Liver (tissue), 9 donors: ENCODE results near the gene GTPBP1. TPM values are rescaled to one million over a fixed set of nuclear protein-coding genes. Genes with fewer than 3 reads are reported as not detected.

Experiments
- DNase-seq: peaks from one replicate; pipeline ENCODE4 v3.0.0-alpha.2; 2017; ENCODE audit warnings: low spot score
- H3K27ac ChIP-seq, 2 donors: one replicate each; pipeline ENCODE4 v1.7.0; 2013; ENCODE audit warnings: inconsistent platforms in 2 of 2, low read length in 2 of 2, control low read depth in 1 of 2, low read depth in 1 of 2, mild to moderate bottlenecking in 1 of 2
- H3K27me3 ChIP-seq, 4 donors: one replicate each; pipeline versions ENCODE4 v1.6.1 to v1.7.0; 2013; ENCODE audit warnings: low read length in 3 of 4, inconsistent platforms in 1 of 4, mild to moderate bottlenecking in 1 of 4, moderate library complexity in 1 of 4; ENCODE audit not compliant: control insufficient read depth in 4 of 4, insufficient read depth in 4 of 4
- H3K36me3 ChIP-seq, 4 donors: one replicate each; pipeline versions ENCODE4 v1.6.1 to v1.7.0; 2013; ENCODE audit warnings: low read length in 3 of 4, mild to moderate bottlenecking in 3 of 4, low read depth in 1 of 4, moderate library complexity in 1 of 4; ENCODE audit not compliant: control insufficient read depth in 4 of 4, insufficient read depth in 3 of 4
- H3K4me1 ChIP-seq, 4 donors: one replicate each; pipeline versions ENCODE4 v1.6.1 to v1.7.0; 2013; ENCODE audit warnings: low read length in 3 of 4, mild to moderate bottlenecking in 3 of 4, moderate library complexity in 1 of 4; ENCODE audit not compliant: control insufficient read depth in 4 of 4, insufficient read depth in 4 of 4
- H3K4me3 ChIP-seq, 3 donors: one replicate each; pipeline versions ENCODE4 v1.6.1 to v1.7.0; 2013; ENCODE audit warnings: low read length in 3 of 3, control low read depth in 1 of 3, low read depth in 1 of 3, mild to moderate bottlenecking in 1 of 3
- H3K9ac ChIP-seq, 2 donors: one replicate each; pipeline ENCODE4 v1.7.0; 2013; ENCODE audit warnings: low read length in 2 of 2, mild to moderate bottlenecking in 2 of 2, moderate library complexity in 2 of 2, control low read depth in 1 of 2, low read depth in 1 of 2
- H3K9me3 ChIP-seq, 4 donors: one replicate each; pipeline versions ENCODE4 v1.6.1 to v1.7.0; 2013; ENCODE audit warnings: low read length in 3 of 4; ENCODE audit not compliant: control insufficient read depth in 4 of 4
- EGR1 ChIP-seq, 2 donors: IDR thresholded peaks; 2 replicates each; pipeline ENCODE4 v1.6.1; 2016 to 2018; ENCODE audit warnings: antibody characterized with exemption in 2 of 2, low read depth in 2 of 2
- FOXA1 ChIP-seq: IDR thresholded peaks from 2 replicates; pipeline ENCODE4 v1.6.1; 2016; ENCODE audit warnings: antibody characterized with exemption
- FOXA2 ChIP-seq: IDR thresholded peaks from 2 replicates; pipeline ENCODE4 v1.6.1; 2016; ENCODE audit warnings: antibody characterized with exemption
- GABPA ChIP-seq, 2 donors: IDR thresholded peaks in 1 of 2; conservative IDR thresholded peaks in 1 of 2; 2 replicates each; pipeline ENCODE4 v1.6.1; 2016; ENCODE audit warnings: antibody characterized with exemption in 2 of 2, mild to moderate bottlenecking in 1 of 2, moderate library complexity in 1 of 2
- HNF4A ChIP-seq, 2 donors: conservative IDR thresholded peaks; 2 replicates each; pipeline ENCODE4 v1.6.1; 2016; ENCODE audit warnings: antibody characterized with exemption in 2 of 2, mild to moderate bottlenecking in 2 of 2
- HNF4G ChIP-seq: IDR thresholded peaks from 2 replicates; pipeline ENCODE4 v1.6.1; 2016; ENCODE audit warnings: antibody characterized with exemption
- JUND ChIP-seq, 2 donors: IDR thresholded peaks; 2 replicates each; pipeline ENCODE4 v1.6.1; 2016; ENCODE audit warnings: antibody characterized with exemption in 2 of 2
- MAX ChIP-seq: IDR thresholded peaks from 2 replicates; pipeline ENCODE4 v1.6.1; 2016; ENCODE audit warnings: antibody characterized with exemption
- NR2F2 ChIP-seq: IDR thresholded peaks from 2 replicates; pipeline ENCODE4 v1.6.1; 2016; ENCODE audit warnings: antibody characterized with exemption
- RAD21 ChIP-seq, 2 donors: IDR thresholded peaks; 2 replicates each; pipeline ENCODE4 v1.6.1; 2016; ENCODE audit warnings: antibody characterized with exemption in 2 of 2, mild to moderate bottlenecking in 2 of 2
- REST ChIP-seq: IDR thresholded peaks from 2 replicates; pipeline ENCODE4 v1.6.1; 2016; ENCODE audit warnings: antibody characterized with exemption, mild to moderate bottlenecking
- RXRA ChIP-seq, 2 donors: IDR thresholded peaks; 2 replicates each; pipeline ENCODE4 v1.6.1; 2017 to 2018; ENCODE audit warnings: antibody characterized with exemption in 2 of 2, mild to moderate bottlenecking in 1 of 2
- SP1 ChIP-seq: IDR thresholded peaks from 2 replicates; pipeline ENCODE4 v1.6.1; 2018; ENCODE audit warnings: antibody characterized with exemption, mild to moderate bottlenecking
- TAF1 ChIP-seq: conservative IDR thresholded peaks from 2 replicates; pipeline ENCODE4 v1.6.1; 2016; ENCODE audit warnings: antibody characterized with exemption, mild to moderate bottlenecking
- YY1 ChIP-seq: IDR thresholded peaks from 2 replicates; pipeline ENCODE4 v1.6.1; 2016; ENCODE audit warnings: antibody characterized with exemption, mild to moderate bottlenecking
- WGBS: extraction: QIAGEN DNeasy Blood & Tissue Kit; methylation state at CpG from one replicate; pipeline ENCODE4 v1.1.7; 2013; 5-methylcytosine and 5-hydroxymethylcytosine counted together
- polyA plus RNA-seq, 2 donors: library from polyadenylated mRNA; stranded (reverse) in 1 of 2; unstranded in 1 of 2; fragments of 200-250 nt in 1 of 2; fragments of >200 nt in 1 of 2; fragmentation: Nextera tagmentation in 1 of 2; extraction: Ambion mirVana in 1 of 2; gene quantifications; one replicate each; pipeline versions ENCODE4 v1.2.1 to v1.2.3, GENCODE V29; 2013 to 2015
- total RNA-seq, 2 donors: library from RNA; depleted of rRNA; stranded (reverse); fragments of >200 nt; gene quantifications; one replicate each; pipeline ENCODE4 v1.2.3, GENCODE V29; 2014
- TF ChIP-seq, protein P1 (sequence below): IDR thresholded peaks from 2 replicates; pipeline ENCODE4 v1.6.1; 2016; ENCODE audit warnings: antibody characterized with exemption
- TF ChIP-seq, protein P2 (sequence below): IDR thresholded peaks from 2 replicates; pipeline ENCODE4 v1.6.1; 2016; ENCODE audit warnings: antibody characterized with exemption
- TF ChIP-seq, protein P3 (sequence below): fragments of 150-350 bp; IDR thresholded peaks from 2 replicates; pipeline ENCODE4 v1.5.1; 2017; ENCODE audit warnings: improper control_type of control experiment, low read depth, low read length; ENCODE audit not compliant: missing input control
- donor health status: healthy.
- donor health status: healthy.
- donor health status: healthy.
- donor health status: healthy.
- donor health status: healthy.

Gene GTPBP1
- total and polyA plus RNA-seq, 4 donors = 5.3 to 56.3 (median 16.1) TPM

- H3K9me3 ChIP-seq = no peaks in the 10 kb centered on the region
- no peak overlapping the region for H3K27ac ChIP-seq
- 86% methylated on average over 11 of the region's 11 CpGs for WGBS
- no peaks in the 10 kb centered on the region for H3K4me1 ChIP-seq
- H3K27me3 ChIP-seq = no peaks in the 10 kb centered on the region
- TF ChIP-seq HNF4G (no peak), FOXA2 (no peak), JUND (IDR thresholded peaks at IDR 0.05) (no peak), FOXA1 (no peak), REST (no peak), HNF4A (conservative IDR thresholded peaks at IDR 0.05) (no peak), EGR1 (IDR thresholded peaks at IDR 0.05; ENCODE audit: low read depth in 2 of 2) (no peak), TAF1 (no peak), GABPA (IDR thresholded peaks at IDR 0.05 in 1 of 2, conservative IDR thresholded peaks at IDR 0.05 in 1 of 2) (no peak), NR2F2 (no peak), YY1 (no peak), RXRA (IDR thresholded peaks at IDR 0.05) (no peak), SP1 (no peak), RAD21 (IDR thresholded peaks at IDR 0.05) (no peak), MAX (no peak)
- TF ChIP-seq, protein P1, sequence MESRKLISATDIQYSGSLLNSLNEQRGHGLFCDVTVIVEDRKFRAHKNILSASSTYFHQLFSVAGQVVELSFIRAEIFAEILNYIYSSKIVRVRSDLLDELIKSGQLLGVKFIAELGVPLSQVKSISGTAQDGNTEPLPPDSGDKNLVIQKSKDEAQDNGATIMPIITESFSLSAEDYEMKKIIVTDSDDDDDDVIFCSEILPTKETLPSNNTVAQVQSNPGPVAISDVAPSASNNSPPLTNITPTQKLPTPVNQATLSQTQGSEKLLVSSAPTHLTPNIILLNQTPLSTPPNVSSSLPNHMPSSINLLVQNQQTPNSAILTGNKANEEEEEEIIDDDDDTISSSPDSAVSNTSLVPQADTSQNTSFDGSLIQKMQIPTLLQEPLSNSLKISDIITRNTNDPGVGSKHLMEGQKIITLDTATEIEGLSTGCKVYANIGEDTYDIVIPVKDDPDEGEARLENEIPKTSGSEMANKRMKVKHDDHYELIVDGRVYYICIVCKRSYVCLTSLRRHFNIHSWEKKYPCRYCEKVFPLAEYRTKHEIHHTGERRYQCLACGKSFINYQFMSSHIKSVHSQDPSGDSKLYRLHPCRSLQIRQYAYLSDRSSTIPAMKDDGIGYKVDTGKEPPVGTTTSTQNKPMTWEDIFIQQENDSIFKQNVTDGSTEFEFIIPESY = no peak
- TF ChIP-seq, protein P2, sequence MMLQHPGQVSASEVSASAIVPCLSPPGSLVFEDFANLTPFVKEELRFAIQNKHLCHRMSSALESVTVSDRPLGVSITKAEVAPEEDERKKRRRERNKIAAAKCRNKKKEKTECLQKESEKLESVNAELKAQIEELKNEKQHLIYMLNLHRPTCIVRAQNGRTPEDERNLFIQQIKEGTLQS = no peak
- TF ChIP-seq, protein P3, sequence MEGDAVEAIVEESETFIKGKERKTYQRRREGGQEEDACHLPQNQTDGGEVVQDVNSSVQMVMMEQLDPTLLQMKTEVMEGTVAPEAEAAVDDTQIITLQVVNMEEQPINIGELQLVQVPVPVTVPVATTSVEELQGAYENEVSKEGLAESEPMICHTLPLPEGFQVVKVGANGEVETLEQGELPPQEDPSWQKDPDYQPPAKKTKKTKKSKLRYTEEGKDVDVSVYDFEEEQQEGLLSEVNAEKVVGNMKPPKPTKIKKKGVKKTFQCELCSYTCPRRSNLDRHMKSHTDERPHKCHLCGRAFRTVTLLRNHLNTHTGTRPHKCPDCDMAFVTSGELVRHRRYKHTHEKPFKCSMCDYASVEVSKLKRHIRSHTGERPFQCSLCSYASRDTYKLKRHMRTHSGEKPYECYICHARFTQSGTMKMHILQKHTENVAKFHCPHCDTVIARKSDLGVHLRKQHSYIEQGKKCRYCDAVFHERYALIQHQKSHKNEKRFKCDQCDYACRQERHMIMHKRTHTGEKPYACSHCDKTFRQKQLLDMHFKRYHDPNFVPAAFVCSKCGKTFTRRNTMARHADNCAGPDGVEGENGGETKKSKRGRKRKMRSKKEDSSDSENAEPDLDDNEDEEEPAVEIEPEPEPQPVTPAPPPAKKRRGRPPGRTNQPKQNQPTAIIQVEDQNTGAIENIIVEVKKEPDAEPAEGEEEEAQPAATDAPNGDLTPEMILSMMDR = no peak
- no peak for DNase-seq
- no peak overlapping the region for H3K9ac ChIP-seq
- no peak overlapping the region for H3K4me3 ChIP-seq
- H3K36me3 ChIP-seq = peaks cover 0 to 5% (median 0%) of the 10 kb centered on the region in 4 donors
Observed at GRCh38 chr22:38774496-38775166, 68.9 kb downstream of the GTPBP1 start.
